Endothelial cell of umbilical vein (primary cell): ENCODE measurements around the gene FOXP1.

Source experiments
- CTCF ChIP-seq, 2 donors: IDR thresholded peaks; 1 replicate in 1 of 2; 2 replicates in 1 of 2; pipeline ENCODE4 v1.5.1; 2011; ENCODE audit warnings: low read length in 2 of 2, mild to moderate bottlenecking in 2 of 2, moderate library complexity in 2 of 2, control low read depth in 1 of 2, inconsistent platforms in 1 of 2, low read depth in 1 of 2; ENCODE audit not compliant: insufficient read depth in 1 of 2; ENCODE audit errors: extremely low read depth in 1 of 2
- EZH2 ChIP-seq: IDR thresholded peaks from 2 replicates; pipeline ENCODE4 v1.6.1; 2012; ENCODE audit warnings: borderline replicate concordance, low read depth, mild to moderate bottlenecking, moderate library complexity, low read length, inconsistent platforms; ENCODE audit not compliant: severe bottlenecking
- GATA2 ChIP-seq: IDR thresholded peaks from 2 replicates; pipeline ENCODE4 v1.7.0; 2011; ENCODE audit warnings: low read depth, mild to moderate bottlenecking, moderate library complexity, mixed read lengths, low read length; ENCODE audit not compliant: insufficient read length, insufficient read depth
- MYC ChIP-seq: IDR thresholded peaks from one replicate; pipeline ENCODE4 v1.6.1; 2011; ENCODE audit warnings: mild to moderate bottlenecking, low read depth, low read length
- POLR2A ChIP-seq: IDR thresholded peaks from 2 replicates; pipeline ENCODE4 v1.6.1; 2012; ENCODE audit warnings: low read depth, mild to moderate bottlenecking, control low read depth, low read length
- POLR2AphosphoS5 ChIP-seq: IDR thresholded peaks from 2 replicates; pipeline ENCODE4 v1.6.1; 2012; ENCODE audit warnings: low read depth, mild to moderate bottlenecking, control low read depth, low read length, moderate library complexity; ENCODE audit not compliant: insufficient read depth
- TF ChIP-seq, protein P1 (sequence below): IDR thresholded peaks from 2 replicates; pipeline ENCODE4 v1.6.1; 2011; ENCODE audit not compliant: insufficient read depth, insufficient read length

GRCh38 chr3:71211083-71211482 is 372.4 kb downstream of the FOXP1 start:
- no peak for TF ChIP-seq CTCF (IDR thresholded peaks at IDR 0.05; ENCODE audit: extremely low read depth in 1 of 2, insufficient read depth in 1 of 2, low read depth in 1 of 2, low read length in 2 of 2)
- no peak for TF ChIP-seq EZH2
- TF ChIP-seq POLR2A: no peak
- TF ChIP-seq GATA2: no peak
- no peak for TF ChIP-seq POLR2AphosphoS5
- TF ChIP-seq, protein P1, sequence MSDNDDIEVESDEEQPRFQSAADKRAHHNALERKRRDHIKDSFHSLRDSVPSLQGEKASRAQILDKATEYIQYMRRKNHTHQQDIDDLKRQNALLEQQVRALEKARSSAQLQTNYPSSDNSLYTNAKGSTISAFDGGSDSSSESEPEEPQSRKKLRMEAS: no peak
- no peak for TF ChIP-seq MYC
